SK-N-MC (cell line): Measurements from ENCODE around the gene SLC4A1.

ENCODE experiments used
- DNase-seq: peaks from one replicate; pipeline ENCODE4 v3.0.0-alpha.2; 2011; ENCODE audit warnings: low read depth, low spot score
- H3K27ac ChIP-seq: fragments of 200-600 bp; sonication (generic); 2 replicates; pipeline ENCODE4 v1.5.1; 2016; ENCODE audit warnings: mixed run types
- H3K36me3 ChIP-seq: fragments of 200-600 bp; sonication (generic); 2 replicates; pipeline ENCODE4 v1.6.1; 2017; ENCODE audit warnings: antibody characterized with exemption, low read length, mixed read lengths; ENCODE audit not compliant: insufficient read depth
- H3K4me3 ChIP-seq: fragments of 200-600 bp; sonication (generic); 2 replicates; pipeline ENCODE4 v1.5.1; 2016
- H3K9ac ChIP-seq: fragments of 200-600 bp; sonication (generic); 2 replicates; pipeline ENCODE4 v1.8.0; 2017; ENCODE audit warnings: mixed run types, mixed read lengths; ENCODE audit not compliant: insufficient read length
- H3K9me3 ChIP-seq: fragments of 200-600 bp; sonication (generic); 2 replicates; pipeline ENCODE4 v1.6.1; 2017; ENCODE audit warnings: low read depth, mild to moderate bottlenecking, antibody characterized with exemption, low read length, moderate library complexity, mixed read lengths
- EZH2 ChIP-seq: fragments of 200-600 bp; sonication (generic); IDR thresholded peaks from one replicate; pipeline ENCODE4 v1.6.1; 2017; ENCODE audit warnings: antibody characterized with exemption
- FOXP2 ChIP-seq: optimal IDR thresholded peaks from 2 replicates; pipeline ENCODE3; 2011; ENCODE audit warnings: mild to moderate bottlenecking, moderate library complexity; ENCODE audit not compliant: insufficient read depth; ENCODE audit errors: extremely low read length, control extremely low read depth
- POLR2AphosphoS5 ChIP-seq: IDR thresholded peaks from 2 replicates; pipeline ENCODE4 v1.6.1; 2012; ENCODE audit warnings: mild to moderate bottlenecking, low read depth, low read length, borderline replicate concordance

SLC4A1 gene

DNA sequence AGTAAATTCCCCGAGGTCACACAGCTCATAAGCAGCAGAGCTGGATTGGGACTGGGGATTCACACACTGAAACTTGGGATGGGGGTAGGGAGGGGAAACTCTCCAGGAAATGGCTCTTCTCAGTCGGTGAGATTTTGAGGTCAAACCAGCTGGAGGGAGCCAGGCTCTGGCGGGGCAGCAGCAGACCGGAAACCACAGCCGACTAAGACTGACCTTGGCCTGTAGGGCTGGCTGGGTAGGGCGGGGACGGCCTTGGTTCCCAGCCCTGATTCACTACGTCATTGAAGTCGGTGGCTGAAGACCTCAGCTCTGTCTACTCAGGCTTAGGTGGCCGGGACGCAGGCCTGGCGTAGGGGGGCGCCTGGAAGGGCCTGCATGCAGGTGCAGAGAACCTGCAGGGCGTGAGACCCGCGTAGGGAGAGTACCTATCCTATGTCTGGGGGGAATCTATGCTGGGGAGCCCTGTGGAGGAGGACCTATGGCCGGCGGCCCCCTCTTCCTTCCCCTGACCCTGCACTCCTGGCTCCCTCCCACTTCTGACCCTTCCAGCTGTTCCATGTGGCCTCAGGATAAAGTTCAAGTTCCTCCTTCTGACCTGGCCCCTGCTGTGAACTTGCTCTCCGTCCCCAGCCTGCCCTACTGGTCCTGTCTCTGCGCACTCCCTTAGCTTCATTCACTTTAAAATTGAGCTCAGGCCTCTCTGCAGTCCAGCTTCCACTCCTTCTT lies 11.9 kb upstream of the SLC4A1 start:
- no peaks in the 10 kb centered on the region for H3K36me3 ChIP-seq
- DNase-seq = no peak
- H3K27ac ChIP-seq = no peak overlapping the region
- no peak overlapping the region for H3K9ac ChIP-seq
- no peak overlapping the region for H3K4me3 ChIP-seq
- TF ChIP-seq POLR2AphosphoS5 (no peak), EZH2 (no peak)
- no peaks in the 10 kb centered on the region for H3K9me3 ChIP-seq

DNA sequence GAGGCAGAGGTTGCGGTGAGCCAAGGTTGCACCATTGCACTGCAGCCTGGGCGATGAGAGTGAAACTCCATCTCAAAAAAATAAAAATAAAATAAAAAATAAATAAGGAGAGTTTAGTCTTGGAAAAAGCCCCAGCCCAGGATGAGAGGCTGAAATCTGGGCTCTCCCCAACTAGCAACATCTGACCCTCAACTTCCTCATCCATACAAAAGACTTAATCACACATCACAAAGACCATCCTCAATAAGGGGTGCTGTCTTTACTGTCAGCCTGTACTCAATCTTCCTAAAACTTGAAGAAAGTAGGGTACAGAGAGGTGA lies 11.4 kb upstream of the SLC4A1 start:
- TF ChIP-seq EZH2 = no peak
- no peak for TF ChIP-seq FOXP2
- no peak for TF ChIP-seq POLR2AphosphoS5
- H3K27ac ChIP-seq = no peak overlapping the region
- H3K4me3 ChIP-seq = no peak overlapping the region
- H3K9ac ChIP-seq = no peak overlapping the region
- no peaks in the 10 kb centered on the region for H3K9me3 ChIP-seq
- no peaks in the 10 kb centered on the region for H3K36me3 ChIP-seq
- no peak for DNase-seq

DNA sequence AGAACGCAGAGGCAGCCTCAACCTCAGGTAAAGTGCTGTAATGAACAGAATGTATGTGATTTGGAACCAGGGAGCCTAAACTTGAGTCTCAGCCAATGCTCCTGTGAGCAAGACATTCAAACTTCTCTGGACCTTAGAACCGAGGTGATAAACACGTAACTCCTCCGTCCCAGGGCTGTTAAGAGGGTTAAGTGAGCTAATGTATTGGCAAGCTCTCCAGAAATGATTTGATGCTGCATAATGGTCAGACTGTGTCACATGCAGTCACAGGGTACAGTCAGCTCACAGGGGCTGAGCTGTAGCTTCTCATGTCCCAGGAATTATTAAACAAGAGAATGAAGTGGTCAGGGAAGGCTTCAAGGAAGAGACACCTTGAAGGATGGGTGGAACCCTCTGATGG lies 10.0 kb upstream of the SLC4A1 start:
- Histone ChIP-seq H3K9me3 (no peaks in the 10 kb centered on the region), H3K27ac (no peak overlapping the region), H3K9ac (no peak overlapping the region), H3K4me3 (no peak overlapping the region), H3K36me3 (no peaks in the 10 kb centered on the region)
- TF ChIP-seq EZH2 = no peak
- no peak for TF ChIP-seq FOXP2
- no peak for TF ChIP-seq POLR2AphosphoS5
- DNase-seq = no peak

DNA sequence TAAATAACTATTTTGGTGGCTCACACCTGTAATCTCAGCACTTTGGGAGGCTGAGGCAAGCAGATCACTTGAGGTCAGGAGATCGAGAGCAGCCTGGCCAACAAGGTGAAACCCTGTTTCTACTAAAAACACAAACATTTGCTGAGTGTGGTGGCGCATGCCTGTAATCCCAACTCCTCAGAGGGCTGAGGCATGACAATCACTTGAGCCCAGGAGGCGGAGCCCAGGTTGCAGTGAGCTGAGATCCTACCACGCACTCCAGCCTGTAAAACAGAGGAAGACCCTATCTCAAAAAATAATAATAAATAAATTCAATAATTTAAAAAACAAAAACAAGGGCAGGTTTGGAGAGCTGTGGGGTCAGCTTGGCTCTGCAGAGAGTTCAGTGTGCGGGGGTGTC lies 5.7 kb upstream of the SLC4A1 start:
- H3K4me3 ChIP-seq = no peak overlapping the region
- H3K9ac ChIP-seq = no peak overlapping the region
- no peaks in the 10 kb centered on the region for H3K9me3 ChIP-seq
- no peak overlapping the region for H3K27ac ChIP-seq
- TF ChIP-seq POLR2AphosphoS5 = no peak
- TF ChIP-seq FOXP2 = no peak
- TF ChIP-seq EZH2 = no peak
- no peak for DNase-seq
- H3K36me3 ChIP-seq = no peaks in the 10 kb centered on the region

DNA sequence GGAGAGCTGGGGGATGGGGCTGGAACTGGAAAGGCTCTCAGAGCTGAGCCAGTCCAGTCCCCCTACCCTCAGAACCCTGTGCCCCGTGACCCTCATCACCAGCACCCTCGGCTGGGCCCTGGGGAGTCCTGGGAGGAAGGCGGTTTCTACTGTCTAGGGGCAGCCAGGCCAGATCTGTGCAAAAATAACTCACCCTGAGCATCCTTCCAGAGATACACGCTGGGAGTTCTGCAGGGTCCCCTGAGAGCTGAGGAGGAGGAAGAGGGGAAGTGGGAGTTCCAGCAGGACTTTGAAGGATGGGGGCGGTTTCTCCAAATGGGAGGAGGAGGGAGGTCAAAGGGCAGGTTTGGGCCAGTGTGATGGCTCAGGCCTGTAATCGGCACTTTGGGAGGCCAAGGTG lies 5.0 kb upstream of the SLC4A1 start:
- Histone ChIP-seq H3K27ac (no peak overlapping the region), H3K9me3 (no peaks in the 10 kb centered on the region), H3K36me3 (no peaks in the 10 kb centered on the region), H3K4me3 (no peak overlapping the region), H3K9ac (no peak overlapping the region)
- DNase-seq = no peak
- TF ChIP-seq FOXP2 (no peak), EZH2 (no peak), POLR2AphosphoS5 (no peak)

DNA sequence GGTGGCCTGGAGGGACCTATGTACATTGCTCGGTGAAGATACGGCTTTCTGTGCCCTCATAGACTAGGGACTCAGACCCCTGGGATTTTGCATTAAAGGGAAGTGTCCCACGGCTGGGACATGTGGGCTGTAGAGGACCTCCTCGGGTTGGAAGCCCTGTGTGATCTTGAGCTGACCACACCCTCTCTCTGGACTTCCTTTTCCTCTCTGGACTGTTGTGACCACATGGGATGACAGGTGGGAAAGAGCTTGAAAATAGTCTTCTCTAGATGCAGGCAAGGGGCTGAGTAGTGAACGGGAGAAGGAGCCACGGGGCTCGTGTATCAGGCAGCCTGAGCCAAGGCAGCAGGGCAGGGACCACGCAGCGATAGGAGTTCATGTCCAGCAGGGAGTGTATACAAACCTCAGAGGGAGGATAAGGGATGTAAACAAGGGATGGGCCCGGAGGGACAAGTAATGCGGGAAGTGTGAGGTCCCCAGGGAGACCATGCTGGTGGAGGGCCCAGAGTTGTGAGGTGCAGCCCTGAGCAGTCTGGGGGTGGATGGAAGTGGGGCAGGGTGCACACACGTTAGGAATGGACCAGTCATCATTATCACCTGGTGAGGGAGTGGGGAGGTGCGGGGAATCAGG lies 4.5 kb upstream of the SLC4A1 start:
- TF ChIP-seq FOXP2 = no peak
- TF ChIP-seq POLR2AphosphoS5 = no peak
- no peak for TF ChIP-seq EZH2
- Histone ChIP-seq H3K36me3 (no peaks in the 10 kb centered on the region), H3K9ac (no peak overlapping the region), H3K9me3 (no peaks in the 10 kb centered on the region), H3K4me3 (no peak overlapping the region), H3K27ac (no peak overlapping the region)
- DNase-seq = no peak

DNA sequence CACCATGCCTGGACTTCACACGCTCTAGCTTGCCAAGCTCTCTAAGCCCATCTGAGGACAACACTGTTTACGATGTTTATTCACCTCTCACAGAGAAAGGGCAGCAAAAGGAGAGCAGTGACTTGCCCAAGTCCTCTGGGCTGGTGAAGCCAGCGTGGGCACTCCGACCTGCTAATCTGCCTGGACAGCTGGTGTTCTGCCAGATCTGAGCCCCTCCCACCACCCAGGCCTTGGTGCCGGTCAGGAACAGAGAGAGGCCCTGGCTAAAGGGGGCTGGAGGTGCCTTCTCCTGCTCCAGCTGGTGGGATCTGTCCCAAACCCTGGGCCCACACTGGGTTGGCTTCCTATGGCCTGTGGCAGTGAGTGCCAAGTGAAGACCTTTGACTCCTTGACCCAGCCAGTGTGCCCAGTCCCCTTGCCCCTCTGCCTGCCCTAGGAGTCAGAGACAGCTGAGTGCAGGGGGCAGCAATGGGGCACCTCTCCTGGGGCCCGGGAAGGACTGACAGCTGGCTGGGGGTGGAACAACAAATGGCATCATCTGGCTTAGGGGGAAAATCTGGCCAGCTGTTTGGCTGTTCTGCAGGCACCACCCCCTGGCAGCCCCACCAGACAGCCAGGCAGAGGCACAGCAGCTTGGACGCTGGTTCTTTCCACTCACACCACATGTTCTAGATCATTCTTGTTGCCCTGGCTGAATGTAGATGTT lies 1.8 kb upstream of the SLC4A1 start:
- Histone ChIP-seq H3K36me3 (no peaks in the 10 kb centered on the region), H3K9ac (no peak overlapping the region), H3K27ac (no peak overlapping the region), H3K4me3 (no peak overlapping the region), H3K9me3 (no peaks in the 10 kb centered on the region)
- TF ChIP-seq POLR2AphosphoS5 (no peak), EZH2 (no peak), FOXP2 (no peak)
- no peak for DNase-seq

DNA sequence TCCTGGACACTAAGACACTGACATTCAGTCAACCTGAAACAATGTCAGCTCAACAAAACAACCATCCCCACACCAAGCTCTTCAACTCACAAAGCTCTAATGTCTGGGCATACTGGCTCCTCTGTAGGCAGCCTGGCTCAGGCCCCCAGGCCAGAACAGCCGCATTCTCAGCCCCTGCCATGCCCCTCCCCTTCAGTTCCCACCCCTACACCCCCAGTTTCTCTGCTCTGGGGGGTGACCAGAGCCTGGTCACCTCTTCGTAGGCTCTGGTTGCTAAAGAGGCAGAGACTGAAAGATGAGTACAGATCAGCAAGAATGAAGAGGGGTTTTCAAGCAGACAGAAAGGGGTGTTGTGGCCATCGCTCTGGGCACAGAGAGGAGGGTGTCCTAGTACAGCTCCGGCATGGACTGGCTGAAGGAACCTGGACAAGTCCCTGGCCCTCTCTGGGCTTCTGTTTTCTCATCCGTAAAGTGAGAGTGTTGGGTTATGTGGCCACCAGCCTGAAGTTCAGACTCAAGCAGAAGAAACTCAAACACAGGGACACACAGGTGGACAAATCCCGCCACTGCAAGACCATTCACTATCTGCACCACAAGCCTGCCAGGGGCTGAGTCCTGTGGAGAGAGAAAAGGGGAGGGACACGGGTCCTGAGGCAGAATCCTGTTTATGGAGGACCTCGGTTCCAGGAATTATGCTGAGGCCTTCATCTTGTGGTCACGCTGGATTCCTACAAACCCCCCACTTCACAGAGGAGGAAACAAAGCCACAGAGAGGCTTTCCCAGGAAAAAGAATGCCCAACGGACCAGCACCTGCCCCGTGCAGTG lies 987 bp upstream of the SLC4A1 start:
- Histone ChIP-seq H3K9ac (no peak overlapping the region), H3K4me3 (no peak overlapping the region), H3K36me3 (no peaks in the 10 kb centered on the region), H3K9me3 (no peaks in the 10 kb centered on the region), H3K27ac (no peak overlapping the region)
- DNase-seq = no peak
- TF ChIP-seq EZH2 = no peak
- TF ChIP-seq POLR2AphosphoS5 = no peak
- TF ChIP-seq FOXP2 = no peak

DNA sequence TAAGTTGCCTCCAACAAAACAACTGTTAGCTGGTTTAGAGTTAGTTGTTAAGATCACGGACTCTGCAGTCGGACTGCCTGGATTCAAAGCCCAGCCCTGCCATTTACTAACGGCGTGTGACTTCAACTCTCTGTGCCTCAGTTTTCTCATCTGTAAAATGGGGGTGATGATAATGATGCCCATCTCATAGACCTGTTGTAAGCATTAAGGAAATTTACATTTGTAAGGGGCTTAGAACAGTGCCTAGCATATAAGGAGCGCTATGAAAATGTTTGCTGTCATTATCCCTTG lies 825 bp downstream of the SLC4A1 start:
- no peak for DNase-seq
- no peak for TF ChIP-seq POLR2AphosphoS5
- no peak for TF ChIP-seq FOXP2
- TF ChIP-seq EZH2 = no peak

More for the DNA sequence above, 825 bp downstream of the SLC4A1 start:
- Histone ChIP-seq H3K9me3 (no peaks in the 10 kb centered on the region), H3K9ac (no peak overlapping the region), H3K36me3 (no peaks in the 10 kb centered on the region), H3K27ac (no peak overlapping the region), H3K4me3 (no peak overlapping the region)
